GM19238 (cell line): ENCODE results near the gene SYCP2L.
"Not testable (repeated sequence)": the region's sequence is repeated elsewhere in the genome, so short reads cannot be mapped to it uniquely, and the experiment has no call there.

Experiments used
- DNase-seq: peaks from one replicate; pipeline ENCODE4 v3.0.0; 2011; ENCODE audit warnings: low spot score; ENCODE audit not compliant: insufficient read length

The SYCP2L gene

GRCh38 chr6:10954590-10955010 is 67.7 kb downstream of the SYCP2L start:
- peak; percentile 35 for DNase-seq

GRCh38 chr6:10956776-10957175 is 69.9 kb downstream of the SYCP2L start:
- DNase-seq = no peak

GRCh38 chr6:10957414-10957886 is 70.6 kb downstream of the SYCP2L start:
- DNase-seq = no peak

GRCh38 chr6:10960171-10960570 is 73.3 kb downstream of the SYCP2L start:
- DNase-seq = no peak

GRCh38 chr6:10961837-10962236 is 75.0 kb downstream of the SYCP2L start:
- no peak for DNase-seq

GRCh38 chr6:10962673-10963072 is 75.8 kb downstream of the SYCP2L start:
- no peak for DNase-seq

GRCh38 chr6:10963113-10963512 is 76.3 kb downstream of the SYCP2L start:
- no peak for DNase-seq

GRCh38 chr6:10964684-10965083 is 77.8 kb downstream of the SYCP2L start:
- DNase-seq = peak; percentile 32

- DNase-seq = no peak
These were observed 81.9 kb downstream of the SYCP2L start for GRCh38 chr6:10968776-10969175.

- DNase-seq = no peak
These were observed 83.9 kb downstream of the SYCP2L start for GRCh38 chr6:10970731-10971130.

- DNase-seq = no peak
These were observed 85.3 kb downstream of the SYCP2L start for GRCh38 chr6:10972196-10972595.

- DNase-seq = no peak
These were observed 89.7 kb downstream of the SYCP2L start for GRCh38 chr6:10976571-10976970.

GRCh38 chr6:10977231-10977968 is 90.5 kb downstream of the SYCP2L start:
- DNase-seq = no peak

- no peak for DNase-seq
These were observed 92.8 kb downstream of the SYCP2L start for GRCh38 chr6:10979603-10980002.

GRCh38 chr6:10981409-10981808 is 94.6 kb downstream of the SYCP2L start:
- no peak for DNase-seq

GRCh38 chr6:10984959-10985358 is 98.1 kb downstream of the SYCP2L start:
- not testable (repeated sequence) for DNase-seq

GRCh38 chr6:10989587-10989986 is 102.7 kb downstream of the SYCP2L start:
- DNase-seq = no peak

GRCh38 chr6:10991115-10991514 is 104.3 kb downstream of the SYCP2L start:
- no peak for DNase-seq

- no peak for DNase-seq
These were observed 107.0 kb downstream of the SYCP2L start for GRCh38 chr6:10993896-10994295.

GRCh38 chr6:10995114-10995707 is 108.4 kb downstream of the SYCP2L start:
- DNase-seq = no peak

GRCh38 chr6:10999994-11000393 is 113.1 kb downstream of the SYCP2L start:
- DNase-seq = no peak

GRCh38 chr6:11002176-11002575 is 115.3 kb downstream of the SYCP2L start:
- no peak for DNase-seq

- not testable (repeated sequence) for DNase-seq
These were observed 116.4 kb downstream of the SYCP2L start for GRCh38 chr6:11003297-11003696.
